Astrocyte (in vitro differentiated cells and primary cell): ENCODE data around the gene PIM3. TPM values are rescaled to one million over a fixed set of nuclear protein-coding genes. Genes with fewer than 3 reads are reported as not detected.

Experiments used
- DNase-seq: peaks from one replicate; pipeline ENCODE4 v3.0.0-alpha.2; 2010; ENCODE audit warnings: low read depth
- FAIRE-seq: peaks from 2 replicates; lab custom pipeline; 2011; peaks lifted over from hg19 to GRCh38; lab: Jason Lieb, UNC
- H2AFZ ChIP-seq: 2 replicates; pipeline ENCODE4 v1.6.0; 2012; ENCODE audit warnings: low read depth, low read length, inconsistent platforms
- H3K27ac ChIP-seq: 2 replicates; pipeline ENCODE4 v1.5.1; 2011; ENCODE audit warnings: low read depth, low read length, inconsistent platforms
- H3K27me3 ChIP-seq: 2 replicates; pipeline ENCODE4 v1.6.0; 2011; ENCODE audit warnings: low read length, inconsistent platforms; ENCODE audit not compliant: insufficient read depth
- H3K36me3 ChIP-seq: 2 replicates; pipeline ENCODE4 v1.5.1; 2011; ENCODE audit warnings: low read length, inconsistent platforms; ENCODE audit not compliant: insufficient read depth
- H3K4me1 ChIP-seq: 2 replicates; pipeline ENCODE4 v1.5.1; 2011; ENCODE audit warnings: low read length, inconsistent platforms; ENCODE audit not compliant: insufficient read depth
- H3K4me2 ChIP-seq: 2 replicates; pipeline ENCODE4 v1.6.0; 2012; ENCODE audit warnings: low read length, inconsistent platforms
- H3K4me3 ChIP-seq: 2 replicates; pipeline ENCODE4 v1.5.1; 2011; ENCODE audit warnings: low read depth, mild to moderate bottlenecking, low read length, inconsistent platforms; ENCODE audit not compliant: insufficient read depth
- H3K79me2 ChIP-seq: 2 replicates; pipeline ENCODE4 v1.6.0; 2012; ENCODE audit warnings: mild to moderate bottlenecking, low read length, inconsistent platforms; ENCODE audit not compliant: insufficient read depth
- H3K9ac ChIP-seq: 2 replicates; pipeline ENCODE4 v1.6.0; 2012; ENCODE audit warnings: mild to moderate bottlenecking, low read length, inconsistent platforms
- H3K9me3 ChIP-seq: 2 replicates; pipeline ENCODE4 v1.5.1; 2012; ENCODE audit warnings: low read depth, mild to moderate bottlenecking, low read length, inconsistent platforms; ENCODE audit not compliant: insufficient read depth
- H4K20me1 ChIP-seq: 2 replicates; pipeline ENCODE4 v1.6.0; 2012; ENCODE audit warnings: low read length, inconsistent platforms; ENCODE audit not compliant: insufficient read depth
- H3K27ac Mint-ChIP-seq: one replicate; pipeline ENCODE4 v1.8.0; 2021; ENCODE audit warnings: mild to moderate bottlenecking, mixed read lengths; ENCODE audit not compliant: unreplicated experiment
- H3K27me3 Mint-ChIP-seq: one replicate; pipeline ENCODE4 v1.8.0; 2021; ENCODE audit warnings: low read depth, mixed read lengths; ENCODE audit not compliant: unreplicated experiment
- H3K36me3 Mint-ChIP-seq: one replicate; pipeline ENCODE4 v1.8.0; 2021; ENCODE audit warnings: low read depth, mixed read lengths; ENCODE audit not compliant: unreplicated experiment
- H3K4me1 Mint-ChIP-seq: one replicate; pipeline ENCODE4 v1.8.0; 2021; ENCODE audit warnings: low read depth, mixed read lengths; ENCODE audit not compliant: unreplicated experiment
- H3K4me3 Mint-ChIP-seq: one replicate; pipeline ENCODE4 v1.8.0; 2021; ENCODE audit warnings: mild to moderate bottlenecking, moderate library complexity, mixed read lengths; ENCODE audit not compliant: unreplicated experiment
- H3K9me3 Mint-ChIP-seq: one replicate; pipeline ENCODE4 v1.8.0; 2021; ENCODE audit warnings: mild to moderate bottlenecking, mixed read lengths; ENCODE audit not compliant: unreplicated experiment
- CTCF ChIP-seq: IDR thresholded peaks from 2 replicates; pipeline ENCODE4 v1.5.1; 2011; ENCODE audit warnings: low read depth, mild to moderate bottlenecking, inconsistent platforms, low read length, moderate library complexity; ENCODE audit not compliant: insufficient read depth
- EZH2 ChIP-seq: IDR thresholded peaks from 2 replicates; pipeline ENCODE4 v1.6.1; 2012; ENCODE audit warnings: mild to moderate bottlenecking, low read length, inconsistent platforms; ENCODE audit not compliant: insufficient read depth
- total RNA-seq: library from RNA; stranded (reverse); gene quantifications from 2 replicates; pipeline ENCODE4 v1.2.1, GENCODE V29; 2021

PIM3 gene
- total RNA-seq, 1 donor from 2014 or later: 15.5 TPM

GRCh38 chr22:49918911-49919881, 41.4 kb upstream of the PIM3 start:
- H3K27ac Mint-ChIP-seq: peak overlapping the region; percentile 34
- H3K27ac ChIP-seq: no peak overlapping the region
- DNase-seq (no peak), FAIRE-seq (no peak)
- peaks cover 20% of the 10 kb centered on the region for H3K79me2 ChIP-seq
- no peak for TF ChIP-seq CTCF
- TF ChIP-seq EZH2: no peak
- H3K27me3 ChIP-seq: no peaks in the 10 kb centered on the region
- peaks cover 1% of the 10 kb centered on the region for H3K4me1 Mint-ChIP-seq
- peaks cover 2% of the 10 kb centered on the region for H3K36me3 Mint-ChIP-seq
- peaks cover 26% of the 10 kb centered on the region for H4K20me1 ChIP-seq
- peak overlapping the region; percentile 83 for H3K9ac ChIP-seq
- no peaks in the 10 kb centered on the region for H3K27me3 Mint-ChIP-seq
- H3K9me3 ChIP-seq: no peaks in the 10 kb centered on the region
- peak overlapping the region; percentile 77 for H2AFZ ChIP-seq
- peak overlapping the region; percentile 64 for H3K4me3 ChIP-seq
- peak overlapping the region; percentile 94 for H3K4me2 ChIP-seq
- peak overlapping the region; percentile 81 for H3K4me3 Mint-ChIP-seq
- H3K9me3 Mint-ChIP-seq: no peaks in the 10 kb centered on the region
- peaks cover 2% of the 10 kb centered on the region for H3K36me3 ChIP-seq
- peaks cover 8% of the 10 kb centered on the region for H3K4me1 ChIP-seq

- Histone ChIP-seq H4K20me1 (peaks cover 19% of the 10 kb centered on the region), H3K4me1 (peaks cover 8% of the 10 kb centered on the region), H3K79me2 (peaks cover 20% of the 10 kb centered on the region), H3K36me3 (peaks cover 5% of the 10 kb centered on the region), H3K27ac (no peak overlapping the region), H3K9ac (no peak overlapping the region), H3K4me2 (no peak overlapping the region), H3K27me3 (no peaks in the 10 kb centered on the region), H3K4me3 (no peak overlapping the region), H2AFZ (no peak overlapping the region), H3K9me3 (no peaks in the 10 kb centered on the region)
- no peak for FAIRE-seq
- H3K4me1 Mint-ChIP-seq: peaks cover 1% of the 10 kb centered on the region
- peaks cover 2% of the 10 kb centered on the region for H3K36me3 Mint-ChIP-seq
- no peak for DNase-seq
- no peak for TF ChIP-seq CTCF
- H3K4me3 Mint-ChIP-seq: peak overlapping the region; percentile 23
- H3K27me3 Mint-ChIP-seq: no peaks in the 10 kb centered on the region
- H3K9me3 Mint-ChIP-seq: no peaks in the 10 kb centered on the region
- no peak overlapping the region for H3K27ac Mint-ChIP-seq
Measured at GRCh38 chr22:49920859-49921258, 39.7 kb upstream of the PIM3 start.
